ENCODE data around the gene DSP.

Gene DSP

DNA sequence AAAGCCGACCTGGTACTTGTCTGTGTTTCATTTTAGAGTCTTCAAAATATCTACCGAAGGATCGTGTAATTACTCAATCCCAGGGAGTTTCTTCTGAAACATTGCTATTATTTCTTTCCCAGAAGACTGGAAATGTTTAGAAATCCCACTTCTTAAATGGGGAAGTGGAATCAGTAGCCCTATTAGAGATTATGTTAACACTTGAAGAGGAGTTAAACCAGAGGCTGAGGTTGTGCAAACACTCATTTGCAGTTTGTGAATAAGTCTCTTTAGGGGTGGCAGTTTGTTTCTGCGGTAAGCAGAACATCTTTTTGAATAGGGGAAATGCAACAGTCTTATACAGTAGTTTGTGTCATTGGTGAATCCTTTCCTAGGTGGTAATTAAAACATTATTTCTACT is 21.3 kb downstream of the DSP start:
- DNase-seq (ENCODE audit: low read depth), result no peak
- TF ChIP-seq, protein P1, sequence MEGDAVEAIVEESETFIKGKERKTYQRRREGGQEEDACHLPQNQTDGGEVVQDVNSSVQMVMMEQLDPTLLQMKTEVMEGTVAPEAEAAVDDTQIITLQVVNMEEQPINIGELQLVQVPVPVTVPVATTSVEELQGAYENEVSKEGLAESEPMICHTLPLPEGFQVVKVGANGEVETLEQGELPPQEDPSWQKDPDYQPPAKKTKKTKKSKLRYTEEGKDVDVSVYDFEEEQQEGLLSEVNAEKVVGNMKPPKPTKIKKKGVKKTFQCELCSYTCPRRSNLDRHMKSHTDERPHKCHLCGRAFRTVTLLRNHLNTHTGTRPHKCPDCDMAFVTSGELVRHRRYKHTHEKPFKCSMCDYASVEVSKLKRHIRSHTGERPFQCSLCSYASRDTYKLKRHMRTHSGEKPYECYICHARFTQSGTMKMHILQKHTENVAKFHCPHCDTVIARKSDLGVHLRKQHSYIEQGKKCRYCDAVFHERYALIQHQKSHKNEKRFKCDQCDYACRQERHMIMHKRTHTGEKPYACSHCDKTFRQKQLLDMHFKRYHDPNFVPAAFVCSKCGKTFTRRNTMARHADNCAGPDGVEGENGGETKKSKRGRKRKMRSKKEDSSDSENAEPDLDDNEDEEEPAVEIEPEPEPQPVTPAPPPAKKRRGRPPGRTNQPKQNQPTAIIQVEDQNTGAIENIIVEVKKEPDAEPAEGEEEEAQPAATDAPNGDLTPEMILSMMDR (IDR thresholded peaks at IDR 0.05; ENCODE audit: control insufficient read depth, extremely low read depth, insufficient read depth), result no peak
- H3K4me3 ChIP-seq (ENCODE audit: low read depth, low read length), result no peak overlapping the region

DNA sequence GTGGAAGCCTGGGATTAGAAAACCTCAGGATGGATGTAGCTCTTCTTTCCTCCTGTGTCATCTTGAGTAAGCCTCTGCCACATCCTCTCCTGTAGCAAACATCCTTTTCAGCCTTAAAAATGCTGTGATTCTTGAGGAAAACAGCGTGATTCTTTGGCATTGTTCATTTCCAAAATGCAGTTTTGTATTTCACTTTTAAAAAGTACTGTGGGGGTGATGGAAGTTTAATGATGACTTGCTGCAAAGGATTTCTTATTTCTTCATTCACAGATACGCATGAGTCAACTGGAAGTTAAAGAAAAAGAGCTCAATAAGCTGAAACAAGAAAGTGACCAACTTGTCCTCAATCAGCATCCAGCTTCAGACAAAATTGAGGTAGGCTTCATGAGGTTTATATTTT is 24.6 kb downstream of the DSP start:
- H3K4me3 ChIP-seq (ENCODE audit: low read depth, low read length), result no peak overlapping the region
- DNase-seq (ENCODE audit: low read depth), result no peak
- TF ChIP-seq, protein P1 (IDR thresholded peaks at IDR 0.05; ENCODE audit: control insufficient read depth, extremely low read depth, insufficient read depth), result no peak

DNA sequence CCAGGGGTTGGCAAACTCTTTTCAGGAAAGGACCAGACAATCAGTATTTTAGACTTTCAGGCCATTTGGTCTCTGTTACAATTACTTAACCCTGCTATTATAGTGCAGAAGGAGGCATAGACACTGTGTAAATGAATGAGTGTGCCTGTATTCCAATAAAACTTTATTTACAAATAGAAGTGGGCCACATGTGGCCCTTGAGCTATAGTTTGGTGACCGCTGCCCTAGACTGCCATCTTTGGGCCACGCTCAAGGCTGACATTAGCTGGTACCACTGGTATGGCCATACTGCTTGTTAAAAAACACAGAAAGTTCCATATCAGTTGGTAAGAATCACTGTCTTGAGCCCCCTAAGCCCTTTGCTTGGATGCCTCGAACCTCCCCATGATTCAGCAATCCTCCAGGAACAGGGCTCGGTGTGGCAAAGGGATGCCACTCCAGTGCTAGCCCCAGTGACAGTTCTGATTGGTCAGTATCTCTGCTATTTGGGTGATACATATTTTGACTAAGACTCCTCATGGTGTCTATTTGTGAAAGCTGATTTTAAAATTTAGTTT is 25.2 kb downstream of the DSP start:
- TF ChIP-seq, protein P1 (IDR thresholded peaks at IDR 0.05; ENCODE audit: control insufficient read depth, extremely low read depth, insufficient read depth), result 0 out of 2 replicates have a peak, but pooled peaks have one; percentile 22
- no peak for DNase-seq (ENCODE audit: low read depth)
- H3K4me3 ChIP-seq (ENCODE audit: low read depth, low read length), result no peak overlapping the region

DNA sequence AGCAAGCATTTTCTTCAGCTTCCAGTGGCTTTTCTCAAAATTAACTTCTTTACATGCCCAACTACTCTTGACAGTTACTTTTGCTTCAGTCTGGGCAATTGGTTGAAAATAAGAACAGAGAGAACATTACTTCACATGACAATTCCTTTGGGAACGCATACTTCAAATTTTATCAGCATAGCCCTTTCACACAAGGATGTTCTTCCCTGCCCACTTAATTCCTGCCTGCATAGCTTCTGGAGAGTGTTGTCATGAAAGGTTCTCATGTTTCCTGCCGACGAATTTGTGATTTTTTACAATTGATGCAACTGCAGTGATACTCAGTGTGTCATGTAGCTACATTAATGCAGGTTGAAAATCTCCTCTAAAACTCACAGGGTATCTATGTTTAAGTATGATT is 26.6 kb downstream of the DSP start:
- no peak overlapping the region for H3K4me3 ChIP-seq (ENCODE audit: low read depth, low read length)
- no peak for DNase-seq (ENCODE audit: low read depth)
- TF ChIP-seq, protein P1 (IDR thresholded peaks at IDR 0.05; ENCODE audit: control insufficient read depth, extremely low read depth, insufficient read depth), result no peak

DNA sequence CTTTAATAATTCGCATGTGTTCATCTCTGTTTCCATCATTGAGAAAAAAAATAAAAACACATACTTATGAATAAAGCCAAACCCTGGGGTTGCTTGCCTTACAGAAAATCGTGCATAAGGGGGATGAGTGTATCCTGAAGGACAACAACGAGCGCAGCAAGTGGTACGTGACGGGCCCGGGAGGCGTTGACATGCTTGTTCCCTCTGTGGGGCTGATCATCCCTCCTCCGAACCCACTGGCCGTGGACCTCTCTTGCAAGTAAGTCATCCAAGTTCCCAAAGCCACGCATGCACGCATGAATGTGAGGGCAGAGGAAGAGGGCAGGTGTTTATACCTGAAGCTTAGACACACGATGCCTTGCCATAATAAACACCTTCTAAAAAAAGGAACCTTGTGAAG is 27.6 kb downstream of the DSP start:
- no peak overlapping the region for H3K4me3 ChIP-seq (ENCODE audit: low read depth, low read length)
- TF ChIP-seq, protein P1 (IDR thresholded peaks at IDR 0.05; ENCODE audit: control insufficient read depth, extremely low read depth, insufficient read depth), result no peak
- DNase-seq (ENCODE audit: low read depth), result no peak

DNA sequence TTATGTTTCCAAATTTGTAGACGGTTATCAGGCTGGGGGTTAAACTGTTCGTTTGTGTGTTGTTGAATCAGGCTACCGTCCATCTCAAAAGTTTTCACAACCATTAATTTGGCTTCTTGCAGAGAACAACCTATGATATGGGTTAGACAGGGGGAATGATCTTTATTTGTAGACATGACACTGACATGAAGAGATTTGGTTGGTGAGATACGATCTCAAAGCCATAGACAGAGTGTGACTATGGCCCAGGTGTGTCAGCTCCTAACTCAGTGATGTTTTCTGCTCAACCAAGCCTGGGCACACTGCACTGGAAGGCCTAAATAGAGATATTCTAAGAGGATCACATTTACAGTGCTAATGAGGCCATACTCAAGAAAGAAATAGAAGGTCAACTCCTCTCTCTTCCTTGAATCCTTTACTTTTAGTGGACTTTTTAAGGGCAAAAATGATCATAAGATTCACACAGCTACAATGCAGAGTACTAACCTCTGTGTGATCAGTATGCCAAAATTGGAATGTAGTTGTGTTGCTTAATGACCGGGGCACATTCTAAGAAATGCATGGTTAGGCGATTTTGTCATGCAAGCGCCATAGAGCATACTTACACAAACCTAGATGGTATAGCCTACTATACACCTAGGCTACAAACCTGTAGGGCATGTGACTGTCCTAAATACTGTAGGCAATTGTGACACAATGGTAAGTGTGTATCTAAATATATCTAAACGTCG is 30.9 kb downstream of the DSP start:
- no peak overlapping the region for H3K4me3 ChIP-seq (ENCODE audit: low read depth, low read length)
- TF ChIP-seq, protein P1 (IDR thresholded peaks at IDR 0.05; ENCODE audit: control insufficient read depth, extremely low read depth, insufficient read depth), result no peak
- DNase-seq (ENCODE audit: low read depth), result no peak

DNA sequence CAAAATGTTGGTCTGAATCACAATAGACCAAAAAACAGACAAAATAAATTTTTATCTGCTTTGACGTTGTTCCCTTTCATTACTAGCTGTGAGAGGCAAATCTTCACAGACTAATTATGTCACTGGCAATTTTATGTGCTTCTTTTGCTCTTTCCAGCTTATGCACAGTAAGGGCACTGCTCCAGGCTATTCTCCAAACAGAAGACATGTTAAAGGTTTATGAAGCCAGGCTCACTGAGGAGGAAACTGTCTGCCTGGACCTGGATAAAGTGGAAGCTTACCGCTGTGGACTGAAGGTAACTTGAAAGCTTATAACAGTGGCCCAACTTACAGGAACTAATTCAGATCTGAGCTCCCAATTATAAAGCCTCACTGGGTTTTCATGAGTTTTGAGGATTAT is 33.0 kb downstream of the DSP start:
- H3K4me3 ChIP-seq (ENCODE audit: low read depth, low read length), result no peak overlapping the region
- no peak for DNase-seq (ENCODE audit: low read depth)
- TF ChIP-seq, protein P1 (IDR thresholded peaks at IDR 0.05; ENCODE audit: control insufficient read depth, extremely low read depth, insufficient read depth), result no peak

Measured in LNCaP clone FGC (cell line).